PFSK-1 (cell line): Measurements from ENCODE around the gene CCDC192.

Experiments
- FOXP2 ChIP-seq: optimal IDR thresholded peaks from 2 replicates; pipeline ENCODE3; 2011; ENCODE audit warnings: borderline replicate concordance, control low read depth, inconsistent platforms; ENCODE audit not compliant: insufficient read depth; ENCODE audit errors: extremely low read length, extremely low read depth
- POLR2AphosphoS5 ChIP-seq: IDR thresholded peaks from 2 replicates; pipeline ENCODE4 v1.6.1; 2012; ENCODE audit warnings: low read depth, mild to moderate bottlenecking, control low read depth, low read length, moderate library complexity
- REST ChIP-seq, 2 experiments: IDR thresholded peaks; 2 replicates each; pipeline versions ENCODE4 v1.6.1 to v1.8.0; 2011 to 2012; ENCODE audit warnings: low read depth in 2 of 2, low read length in 2 of 2, control low read depth in 1 of 2, inconsistent platforms in 1 of 2, mild to moderate bottlenecking in 1 of 2, moderate library complexity in 1 of 2; ENCODE audit not compliant: insufficient read depth in 1 of 2
- SIN3A ChIP-seq: IDR thresholded peaks from 2 replicates; pipeline ENCODE4 v1.6.1; 2012; ENCODE audit warnings: mild to moderate bottlenecking, low read length, moderate library complexity, borderline replicate concordance; ENCODE audit not compliant: insufficient read depth
- TAF1 ChIP-seq: IDR thresholded peaks from 2 replicates; pipeline ENCODE4 v1.6.1; 2012; ENCODE audit warnings: low read length, control low read depth, borderline replicate concordance; ENCODE audit not compliant: insufficient read depth

The CCDC192 gene

GRCh38 chr5:127970081-127970480 is 266.9 kb downstream of the CCDC192 start:
- no peak for TF ChIP-seq TAF1
- no peak for TF ChIP-seq SIN3A
- no peak for TF ChIP-seq REST (IDR thresholded peaks at IDR 0.05; ENCODE audit: insufficient read depth in 1 of 2, low read depth in 2 of 2, low read length in 2 of 2)
- TF ChIP-seq FOXP2, result no peak
- TF ChIP-seq POLR2AphosphoS5, result no peak

GRCh38 chr5:127970854-127971425 is 267.7 kb downstream of the CCDC192 start:
- TF ChIP-seq SIN3A, result no peak
- TF ChIP-seq REST (IDR thresholded peaks at IDR 0.05; ENCODE audit: insufficient read depth in 1 of 2, low read depth in 2 of 2, low read length in 2 of 2), result no peak
- no peak for TF ChIP-seq FOXP2
- no peak for TF ChIP-seq POLR2AphosphoS5
- no peak for TF ChIP-seq TAF1

GRCh38 chr5:127975961-127976360 is 272.8 kb downstream of the CCDC192 start:
- TF ChIP-seq POLR2AphosphoS5, result no peak
- no peak for TF ChIP-seq SIN3A
- no peak for TF ChIP-seq REST (IDR thresholded peaks at IDR 0.05; ENCODE audit: insufficient read depth in 1 of 2, low read depth in 2 of 2, low read length in 2 of 2)
- no peak for TF ChIP-seq FOXP2
- TF ChIP-seq TAF1, result no peak

- no peak for TF ChIP-seq FOXP2
- no peak for TF ChIP-seq TAF1
- no peak for TF ChIP-seq REST (IDR thresholded peaks at IDR 0.05; ENCODE audit: insufficient read depth in 1 of 2, low read depth in 2 of 2, low read length in 2 of 2)
- no peak for TF ChIP-seq POLR2AphosphoS5
- TF ChIP-seq SIN3A, result no peak
Measured at GRCh38 chr5:127976525-127976924, 273.3 kb downstream of the CCDC192 start.

GRCh38 chr5:127976991-127977717 is 274.0 kb downstream of the CCDC192 start:
- TF ChIP-seq FOXP2 (no peak), TAF1 (no peak), REST (IDR thresholded peaks at IDR 0.05; ENCODE audit: insufficient read depth in 1 of 2, low read depth in 2 of 2, low read length in 2 of 2) (no peak), POLR2AphosphoS5 (no peak)
